Measurements from ENCODE around the gene GABBR2. TPM values are rescaled to one million over a fixed set of nuclear protein-coding genes. Genes with fewer than 3 reads are reported as not detected.

The GABBR2 gene
- total and polyA plus RNA-seq, 9 of the 15 experiments (the other 6 are each of a cell fraction or from before 2014, with no cell fraction given): 0.15 to 1.9 (median 0.32) TPM

DNA sequence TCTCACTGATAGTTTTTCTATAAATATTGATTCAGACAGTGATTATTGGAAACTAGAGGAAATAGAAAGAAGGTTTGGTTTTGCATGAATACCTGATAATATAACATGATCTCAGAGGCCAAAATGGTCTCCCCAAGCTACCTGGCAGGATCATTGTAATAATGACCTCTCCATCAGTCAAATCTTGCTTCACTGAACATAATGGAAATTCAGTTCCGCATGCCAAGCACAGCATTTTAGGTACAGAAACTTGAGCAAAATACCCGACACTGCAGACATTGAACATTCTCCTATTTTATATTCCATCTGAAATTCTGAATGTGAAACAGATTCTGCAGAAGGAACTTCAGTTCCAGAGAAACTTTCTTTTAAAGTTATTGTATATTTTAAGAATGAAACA lies 444.2 kb downstream of the GABBR2 start:
- 56% methylated on average over 2 of the region's 2 CpGs for WGBS (ENCODE audit: insufficient coverage, low coverage, missing lambda C conversion rate)
- Histone ChIP-seq H2AFZ (ENCODE audit: low read depth, low read length) (0 out of 2 replicates have a peak overlapping the region, but pooled peaks have one; percentile 28), H3K9me1 (ENCODE audit: control insufficient read depth, insufficient read depth, low read length) (no peaks in the 10 kb centered on the region), H3K36me3 (ENCODE audit: control insufficient read depth, insufficient read depth, low read length) (no peaks in the 10 kb centered on the region), H4K20me1 (replicated peaks; ENCODE audit: control insufficient read depth, insufficient read depth, low read length) (no peaks in the 10 kb centered on the region), H3K4me2 (ENCODE audit: insufficient read depth, low read length) (no peak overlapping the region), H3K27ac (ENCODE audit: extremely low read depth, low read depth, low read length) (no peak overlapping the region), H3K79me2 (ENCODE audit: control insufficient read depth, insufficient read depth, low read length) (no peaks in the 10 kb centered on the region), H3K4me1 (replicated peaks in 1 of 2; ENCODE audit: control insufficient read depth in 2 of 2, insufficient read depth in 2 of 2, low read length in 2 of 2) (peaks cover 0 to 6% of the 10 kb centered on the region in 2 experiments; a peak in 3 of 5 replicates), H3K27me3 (ENCODE audit: control insufficient read depth in 2 of 2, insufficient read depth in 2 of 2, low read length in 2 of 2) (no peaks in the 10 kb centered on the region), H3K9ac (ENCODE audit: insufficient read depth in 1 of 2, low read depth in 2 of 2, low read length in 2 of 2) (no peak overlapping the region), H3K4me3 (no peak overlapping the region), H3K9me3 (replicated peaks; ENCODE audit: control insufficient read depth, insufficient read depth, low read depth, low read length) (no peaks in the 10 kb centered on the region)
- FAIRE-seq (no peak), ATAC-seq (no peak), DNase-seq (ENCODE audit: extremely low read depth in 1 of 4, low spot score in 3 of 4) (peak in 1 of 4 experiments; percentile 1)
- ChIA-PET CTCF (ENCODE audit: low intra/inter-chr PET ratio) (interaction anchor here (1.0 to 3.2 kb wide), 7 partner anchors 9 to 341 kb away, joined by 3 to 36 read pairs (median 5); partner anchors contain the start of genes TBC1D2 and TRIM14), POLR2A (interaction anchor here (1.0 kb wide), 1 partner anchor 212 kb away, joined by 3 read pairs; no protein-coding TSS in a partner anchor)
- in situ Hi-C loops (cut with MboI): loop anchor here (5.0 to 25.0 kb wide), 3 partner anchors 57 to 352 kb away; partner anchors contain the start of genes TRIM14 and TRMO
- no TSS peak for BruUV-seq (replicated peaks)
- no peak for TF ChIP-seq CHD4 (IDR thresholded peaks at IDR 0.05; ENCODE audit: insufficient read depth, insufficient replicate concordance, low read depth, low read length, poor library complexity, severe bottlenecking)
- TF ChIP-seq ZNF41 (CRISPR knock-in tag; conservative IDR thresholded peaks at IDR 0.05): no peak
- no peak for TF ChIP-seq ZBTB1 (CRISPR knock-in tag; IDR thresholded peaks at IDR 0.05; ENCODE audit: borderline replicate concordance, low read depth)
- TF ChIP-seq, protein P1, sequence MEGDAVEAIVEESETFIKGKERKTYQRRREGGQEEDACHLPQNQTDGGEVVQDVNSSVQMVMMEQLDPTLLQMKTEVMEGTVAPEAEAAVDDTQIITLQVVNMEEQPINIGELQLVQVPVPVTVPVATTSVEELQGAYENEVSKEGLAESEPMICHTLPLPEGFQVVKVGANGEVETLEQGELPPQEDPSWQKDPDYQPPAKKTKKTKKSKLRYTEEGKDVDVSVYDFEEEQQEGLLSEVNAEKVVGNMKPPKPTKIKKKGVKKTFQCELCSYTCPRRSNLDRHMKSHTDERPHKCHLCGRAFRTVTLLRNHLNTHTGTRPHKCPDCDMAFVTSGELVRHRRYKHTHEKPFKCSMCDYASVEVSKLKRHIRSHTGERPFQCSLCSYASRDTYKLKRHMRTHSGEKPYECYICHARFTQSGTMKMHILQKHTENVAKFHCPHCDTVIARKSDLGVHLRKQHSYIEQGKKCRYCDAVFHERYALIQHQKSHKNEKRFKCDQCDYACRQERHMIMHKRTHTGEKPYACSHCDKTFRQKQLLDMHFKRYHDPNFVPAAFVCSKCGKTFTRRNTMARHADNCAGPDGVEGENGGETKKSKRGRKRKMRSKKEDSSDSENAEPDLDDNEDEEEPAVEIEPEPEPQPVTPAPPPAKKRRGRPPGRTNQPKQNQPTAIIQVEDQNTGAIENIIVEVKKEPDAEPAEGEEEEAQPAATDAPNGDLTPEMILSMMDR (IDR thresholded peaks at IDR 0.05 in 2 of 3, conservative IDR thresholded peaks at IDR 0.05 in 1 of 3; ENCODE audit: insufficient read depth in 2 of 3, low read depth in 1 of 3, low read length in 3 of 3): no peak
- no peak for TF ChIP-seq CREM (IDR thresholded peaks at IDR 0.05; ENCODE audit: low read depth)
- no peak for TF ChIP-seq DPF2 (IDR thresholded peaks at IDR 0.05)
- TF ChIP-seq NBN (IDR thresholded peaks at IDR 0.05; ENCODE audit: low read depth): no peak
- TF ChIP-seq, protein P2, sequence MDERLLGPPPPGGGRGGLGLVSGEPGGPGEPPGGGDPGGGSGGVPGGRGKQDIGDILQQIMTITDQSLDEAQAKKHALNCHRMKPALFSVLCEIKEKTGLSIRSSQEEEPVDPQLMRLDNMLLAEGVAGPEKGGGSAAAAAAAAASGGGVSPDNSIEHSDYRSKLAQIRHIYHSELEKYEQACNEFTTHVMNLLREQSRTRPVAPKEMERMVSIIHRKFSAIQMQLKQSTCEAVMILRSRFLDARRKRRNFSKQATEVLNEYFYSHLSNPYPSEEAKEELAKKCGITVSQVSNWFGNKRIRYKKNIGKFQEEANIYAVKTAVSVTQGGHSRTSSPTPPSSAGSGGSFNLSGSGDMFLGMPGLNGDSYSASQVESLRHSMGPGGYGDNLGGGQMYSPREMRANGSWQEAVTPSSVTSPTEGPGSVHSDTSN (CRISPR knock-in tag; IDR thresholded peaks at IDR 0.05; ENCODE audit: low read depth): no peak
- TF ChIP-seq, protein P2 (tag; conservative IDR thresholded peaks at IDR 0.05; ENCODE audit: low read depth): no peak
- intact Hi-C loops (cut with micrococcal nuclease): no loop called here

Measured in K562 (cell line).